ENCODE results near the gene CDRT15L2.
"Not testable (repeated sequence)": the region's sequence is repeated elsewhere in the genome, so short reads cannot be mapped to it uniquely, and the experiment has no call there.

The CDRT15L2 gene

DNA sequence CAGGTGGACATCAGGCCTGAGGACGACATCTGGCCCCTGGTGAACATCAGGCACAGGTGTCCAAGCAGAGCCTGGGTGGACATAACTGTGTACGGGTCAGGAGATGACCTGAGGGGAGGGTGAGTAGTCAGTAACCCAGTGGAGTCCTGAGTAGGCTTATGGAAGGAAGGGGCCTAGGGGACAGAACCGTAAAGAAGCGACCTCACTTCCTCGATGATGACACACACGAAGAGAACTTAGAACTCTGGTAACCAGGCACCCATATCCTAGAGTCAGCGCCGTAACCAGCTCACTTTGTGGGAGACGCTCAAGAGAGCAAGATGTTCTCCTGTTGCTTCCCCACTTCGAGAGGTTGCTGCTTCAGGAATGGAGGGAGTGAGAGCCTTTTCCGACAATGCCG is at the start of gene CDRT15L2:
Gene CDRT15L2, plus strand, starts transcription at position 301 of the 400 bp plus-strand sequence. Its CDS starts 20 bp downstream, at position 321.
- not testable (repeated sequence) for DNase-seq (ENCODE audit: low read depth in 2 of 2)

GRCh38 chr17:20530104-20530503 is 49.4 kb upstream of the CDRT15L2 start:
- not testable (repeated sequence) for DNase-seq (ENCODE audit: low read depth in 2 of 2)

- DNase-seq (ENCODE audit: low read depth in 2 of 2): not testable (repeated sequence)
These were observed 46.9 kb upstream of the CDRT15L2 start for GRCh38 chr17:20532544-20533090.

GRCh38 chr17:20533206-20533605 is 46.3 kb upstream of the CDRT15L2 start:
- not testable (repeated sequence) for DNase-seq (ENCODE audit: low read depth in 2 of 2)

GRCh38 chr17:20534711-20535550 is 44.6 kb upstream of the CDRT15L2 start:
- DNase-seq (ENCODE audit: low read depth in 2 of 2): not testable (repeated sequence)

- not testable (repeated sequence) for DNase-seq (ENCODE audit: low read depth in 2 of 2)
These were observed 39.1 kb upstream of the CDRT15L2 start for GRCh38 chr17:20540414-20540813.

DNA sequence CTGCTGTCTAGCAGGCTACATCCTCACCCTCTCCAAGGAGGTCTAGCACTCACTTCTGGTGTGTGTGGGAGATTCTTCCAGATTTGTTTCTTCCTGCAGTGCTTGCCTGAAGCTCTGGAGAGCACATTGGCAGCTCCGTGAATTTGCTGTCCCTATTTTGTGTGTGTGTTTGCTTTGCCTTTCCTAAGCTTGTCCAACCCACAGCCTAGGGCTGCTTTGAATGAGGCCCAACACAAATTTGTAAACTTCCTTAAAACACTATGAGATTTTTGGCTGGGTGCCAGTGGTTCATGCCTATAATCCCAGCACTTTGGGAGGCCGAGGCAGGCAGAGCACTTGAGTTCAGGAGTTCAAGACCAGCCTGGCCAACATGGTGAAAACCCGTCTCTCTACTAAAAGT is 38.7 kb upstream of the CDRT15L2 start:
- DNase-seq (ENCODE audit: low read depth in 2 of 2): not testable (repeated sequence)

GRCh38 chr17:20541853-20542546 is 37.5 kb upstream of the CDRT15L2 start:
- DNase-seq (ENCODE audit: low read depth in 2 of 2): not testable (repeated sequence)

DNA sequence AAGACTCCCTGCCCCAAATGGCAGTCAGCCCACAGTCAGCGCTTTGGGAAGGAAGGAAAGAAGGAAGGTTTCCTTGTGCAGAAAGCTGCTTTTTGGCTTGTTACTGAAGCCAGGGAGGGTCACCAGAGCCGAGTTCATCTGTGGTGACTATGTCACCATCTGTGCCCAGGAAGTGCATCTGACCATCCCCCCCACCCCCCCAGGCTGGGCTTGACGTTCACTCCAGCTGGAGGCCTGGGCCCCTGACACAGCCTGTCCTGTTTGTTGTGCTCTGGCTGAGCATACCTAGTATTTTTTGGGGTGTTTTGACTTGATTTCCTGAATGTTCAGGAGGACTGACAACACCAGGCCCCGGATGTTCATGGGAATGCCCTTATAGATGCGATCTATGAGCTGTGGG is 31.6 kb upstream of the CDRT15L2 start:
- DNase-seq (ENCODE audit: low read depth in 2 of 2): not testable (repeated sequence)

DNA sequence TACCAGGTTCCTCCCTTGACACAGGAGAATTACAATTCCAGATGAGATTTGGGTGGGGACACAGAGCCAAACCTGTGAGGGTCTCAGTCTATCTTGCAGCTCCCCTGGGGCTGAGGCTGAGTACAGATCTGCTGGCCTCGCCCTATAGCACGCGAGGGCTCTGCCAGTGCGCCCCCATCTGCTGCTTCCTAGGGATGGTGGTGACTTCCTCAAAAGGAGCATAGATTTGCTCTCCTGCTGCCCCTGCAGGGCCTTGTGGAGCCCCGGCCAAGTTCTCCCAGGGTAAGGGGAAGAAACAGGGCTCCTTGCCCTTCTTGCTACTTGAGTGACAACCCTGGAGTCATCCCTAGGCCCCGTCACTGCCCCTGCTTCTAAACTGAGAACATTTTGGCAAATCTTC is 26.6 kb upstream of the CDRT15L2 start:
- DNase-seq (ENCODE audit: low read depth in 2 of 2): not testable (repeated sequence)

- not testable (repeated sequence) for DNase-seq (ENCODE audit: low read depth in 2 of 2)
These were observed 24.8 kb upstream of the CDRT15L2 start for GRCh38 chr17:20554728-20555127.

- DNase-seq (ENCODE audit: low read depth in 2 of 2): not testable (repeated sequence)
These were observed 24.2 kb upstream of the CDRT15L2 start for GRCh38 chr17:20555135-20556010.

GRCh38 chr17:20558096-20558495 is 21.4 kb upstream of the CDRT15L2 start:
- not testable (repeated sequence) for DNase-seq (ENCODE audit: low read depth in 2 of 2)

DNA sequence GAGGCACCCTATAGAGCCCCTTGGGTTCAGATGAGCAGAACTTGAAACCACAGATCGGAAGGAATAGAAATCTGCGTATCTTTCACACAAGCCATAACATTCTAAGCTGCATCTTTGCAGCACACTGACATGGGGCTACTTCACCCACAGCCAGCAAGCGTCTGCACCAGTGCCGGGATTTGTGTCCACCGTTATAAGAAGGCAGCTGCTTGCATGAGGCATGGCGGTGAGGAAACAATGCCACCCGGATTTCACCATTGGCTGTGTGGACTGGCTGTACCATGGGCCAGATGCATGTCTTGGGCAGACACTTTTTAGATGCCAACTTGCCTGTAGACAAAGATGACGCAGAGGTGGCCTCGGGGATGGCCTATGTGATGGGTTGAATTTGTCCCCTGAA is 20.5 kb upstream of the CDRT15L2 start:
- not testable (repeated sequence) for DNase-seq (ENCODE audit: low read depth in 2 of 2)

- no peak for DNase-seq (ENCODE audit: low read depth in 2 of 2)
These were observed 16.9 kb upstream of the CDRT15L2 start for GRCh38 chr17:20562587-20562986.

DNA sequence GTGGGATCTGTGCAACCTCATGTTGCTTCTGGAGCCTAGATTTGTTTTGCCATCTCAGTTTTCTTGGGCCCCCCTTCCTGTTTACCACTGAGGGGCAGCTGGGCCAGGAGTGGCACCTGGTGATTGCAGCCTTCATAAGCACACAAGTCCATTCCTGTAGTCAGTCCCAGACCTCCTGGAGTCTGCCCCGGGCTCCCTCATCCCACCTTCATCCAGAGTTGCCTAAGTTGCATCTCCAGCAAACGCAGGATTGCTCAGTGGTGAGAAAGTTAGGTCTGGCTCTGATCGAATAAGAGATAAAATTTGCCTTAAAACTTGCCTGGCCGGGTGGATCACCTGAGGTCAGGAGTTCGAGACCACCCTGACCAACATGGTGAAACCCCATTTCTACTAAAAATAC is 14.3 kb upstream of the CDRT15L2 start:
- not testable (repeated sequence) for DNase-seq (ENCODE audit: low read depth in 2 of 2)

DNA sequence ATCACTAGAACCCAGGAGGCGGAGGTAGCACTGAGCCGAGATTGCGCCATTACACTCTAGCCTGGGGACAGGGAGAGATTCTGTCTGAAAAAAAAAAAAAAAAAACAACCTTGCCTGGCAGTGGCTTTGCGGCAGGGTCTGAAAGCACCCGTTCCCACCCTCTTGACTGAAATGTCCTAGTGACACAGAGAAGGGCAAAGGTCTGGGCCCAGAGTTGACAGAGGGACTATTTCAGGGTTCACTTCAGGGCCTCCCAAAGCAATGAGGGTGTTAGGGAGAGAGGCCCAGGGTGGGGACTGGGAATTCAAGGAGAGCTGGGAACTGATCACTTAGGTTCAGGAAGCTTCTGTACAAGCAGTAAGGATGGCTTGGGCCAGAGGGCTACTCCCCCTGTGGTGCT is 13.8 kb upstream of the CDRT15L2 start:
- no peak for DNase-seq (ENCODE audit: low read depth in 2 of 2)

DNA sequence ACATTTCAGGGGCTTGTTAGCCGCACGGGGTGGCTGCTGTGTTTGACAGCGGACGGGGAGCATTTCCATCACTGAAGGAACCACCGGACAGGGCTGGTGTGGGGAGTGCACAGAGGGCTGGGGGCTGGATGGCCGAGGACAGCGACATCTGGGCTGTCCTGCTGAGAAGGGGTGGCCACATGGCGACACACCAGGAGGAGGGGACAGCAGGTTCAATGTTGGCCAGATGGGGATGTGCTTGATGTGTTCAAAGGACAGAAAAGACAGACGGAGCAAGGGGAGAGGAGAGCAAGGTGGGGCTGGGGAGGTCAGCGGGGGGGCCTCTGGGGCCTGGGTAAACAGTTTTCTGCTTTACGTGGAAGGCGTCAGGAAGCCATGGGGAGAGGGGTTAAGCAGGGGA is 12.8 kb upstream of the CDRT15L2 start:
- DNase-seq (ENCODE audit: low read depth in 2 of 2): not testable (repeated sequence)

GRCh38 chr17:20567421-20567820 is 12.1 kb upstream of the CDRT15L2 start:
- not testable (repeated sequence) for DNase-seq (ENCODE audit: low read depth in 2 of 2)

- DNase-seq (ENCODE audit: low read depth in 2 of 2): not testable (repeated sequence)
These were observed 10.9 kb upstream of the CDRT15L2 start for GRCh38 chr17:20568604-20569003.

GRCh38 chr17:20571653-20572052 is 7.9 kb upstream of the CDRT15L2 start:
- DNase-seq (ENCODE audit: low read depth in 2 of 2): not testable (repeated sequence)

Measured in stimulated activated CD4-positive, alpha-beta T cell treated with anti-CD3 and anti-CD28 coated beads, Interleukin-1b, Interleukin-23, amount 100 ng/mL, for 1 hour (primary cell).